Suprapubic skin (tissue), 4 donors: Measurements from ENCODE around the gene DYNC2LI1.

ENCODE experiments used
- CTCF ChIP-seq, 2 donors: fragments of 200-600 bp in 1 of 2; fragments of 450-650 bp in 1 of 2; sonication (generic) in 1 of 2; IDR thresholded peaks; one replicate each; pipeline ENCODE4 v1.5.1; 2016 to 2019; ENCODE audit warnings: antibody characterized with exemption in 2 of 2, mild to moderate bottlenecking in 1 of 2, moderate library complexity in 1 of 2
- EP300 ChIP-seq: sonication (generic); formaldehyde crosslinking; IDR thresholded peaks from one replicate; pipeline ENCODE4 v1.6.1; 2017; ENCODE audit warnings: antibody characterized with exemption
- POLR2A ChIP-seq, 2 donors: fragments of 450-650 bp; IDR thresholded peaks; one replicate each; pipeline ENCODE4 v1.6.1; 2017; ENCODE audit warnings: antibody characterized with exemption in 2 of 2, mild to moderate bottlenecking in 2 of 2, moderate library complexity in 2 of 2
- POLR2AphosphoS5 ChIP-seq, 3 donors: sonication (generic); formaldehyde crosslinking; IDR thresholded peaks; one replicate each; pipeline ENCODE4 v1.6.1; 2017; ENCODE audit warnings: antibody characterized with exemption in 3 of 3

GRCh38 chr2:43798300-43798699, 24.5 kb downstream of the DYNC2LI1 start:
- TF ChIP-seq POLR2AphosphoS5 (IDR thresholded peaks at IDR 0.05) = no peak
- TF ChIP-seq CTCF (IDR thresholded peaks at IDR 0.05) = no peak
- TF ChIP-seq EP300 = no peak
- TF ChIP-seq POLR2A (IDR thresholded peaks at IDR 0.05) = no peak
